IMR-90 (cell line): ENCODE results near the gene MOB3B. TPM values are rescaled to one million over a fixed set of nuclear protein-coding genes. Genes with fewer than 3 reads are reported as not detected.

Source experiments
- ATAC-seq: fragments of 200-7000 bp; cut with Tn5 transposase; 2 replicates; pipeline ENCODE4 v1.9.1; 2020; ENCODE audit warnings: low read depth, mild to moderate bottlenecking, moderate library complexity
- BruUV-seq: library from RNA; stranded (reverse); fragments of 400-500 nt; replicated peaks from 2 replicates; lab custom pipeline; 2021; lab: Mats Ljungman, UMichigan
- CTCF ChIA-PET: fragments of 300-600 bp; formaldehyde crosslinking; extraction: SDS; loops from one replicate; lab custom pipeline; 2021; ENCODE audit warnings: antibody characterized with exemption; lab: Yijun Ruan, JAX
- POLR2A ChIA-PET: fragments of 300-600 bp; sonication (Branson Sonifier 250); formaldehyde crosslinking; loops from one replicate; lab custom pipeline; 2022; ENCODE audit warnings: antibody characterized with exemption; ENCODE audit not compliant: unreplicated experiment; lab: Charles Lee
- DNase-seq: peaks from one replicate; pipeline ENCODE4 v3.0.0; 2013
- H2AFZ ChIP-seq: replicated peaks from 2 replicates; pipeline ENCODE3; 2013; ENCODE audit warnings: low read length, mild to moderate bottlenecking; ENCODE audit not compliant: poor library complexity
- H2AK5ac ChIP-seq: 2 replicates; pipeline ENCODE4 v1.6.1; 2013; ENCODE audit warnings: low read depth, low read length, inconsistent platforms
- H2AK9ac ChIP-seq: replicated peaks from 2 replicates; pipeline ENCODE3; 2013; ENCODE audit warnings: mild to moderate bottlenecking, low read depth, low read length, moderate library complexity; ENCODE audit not compliant: poor library complexity
- H2BK120ac ChIP-seq: 2 replicates; pipeline ENCODE4 v1.6.1; 2013; ENCODE audit warnings: low read depth, low read length, inconsistent platforms
- H2BK15ac ChIP-seq: 3 replicates; pipeline ENCODE4 v1.6.1; 2013; ENCODE audit warnings: low read depth, low read length, inconsistent platforms
- H2BK20ac ChIP-seq: 2 replicates; pipeline ENCODE4 v1.6.1; 2013; ENCODE audit warnings: low read depth, mild to moderate bottlenecking, inconsistent platforms, low read length, moderate library complexity
- H2BK5ac ChIP-seq: 2 replicates; pipeline ENCODE4 v1.6.1; 2013; ENCODE audit warnings: mild to moderate bottlenecking, low read depth, low read length, inconsistent platforms; ENCODE audit not compliant: poor library complexity, severe bottlenecking
- H3K14ac ChIP-seq: replicated peaks from 2 replicates; pipeline ENCODE4 v1.6.1; 2013; ENCODE audit warnings: low read depth, low read length, inconsistent platforms
- H3K18ac ChIP-seq: 2 replicates; pipeline ENCODE4 v1.6.1; 2013; ENCODE audit warnings: low read depth, low read length, control low read depth
- H3K23ac ChIP-seq: 2 replicates; pipeline ENCODE4 v1.6.1; 2013; ENCODE audit warnings: low read depth, low read length, inconsistent platforms
- H3K27ac ChIP-seq: 2 replicates; pipeline ENCODE4 v1.5.1; 2013; ENCODE audit warnings: mild to moderate bottlenecking, control low read depth, low read length; ENCODE audit not compliant: insufficient read depth
- H3K27me3 ChIP-seq: 2 replicates; pipeline ENCODE4 v1.6.1; 2013; ENCODE audit warnings: low read length; ENCODE audit not compliant: control insufficient read depth, insufficient read depth
- H3K36me3 ChIP-seq: 2 replicates; pipeline ENCODE4 v1.6.1; 2013; ENCODE audit warnings: low read length, mixed read lengths; ENCODE audit not compliant: control insufficient read depth, insufficient read depth
- H3K4ac ChIP-seq: 2 replicates; pipeline ENCODE4 v1.6.1; 2013; ENCODE audit warnings: low read depth, low read length, inconsistent platforms
- H3K4me1 ChIP-seq: 2 replicates; pipeline ENCODE4 v1.6.1; 2013; ENCODE audit warnings: low read length, mixed read lengths; ENCODE audit not compliant: control insufficient read depth, insufficient read depth
- H3K4me2 ChIP-seq: 2 replicates; pipeline ENCODE4 v1.6.1; 2013; ENCODE audit warnings: low read depth, mild to moderate bottlenecking, control low read depth, low read length, moderate library complexity
- H3K4me3 ChIP-seq: 2 replicates; pipeline ENCODE4 v1.5.1; 2013; ENCODE audit warnings: low read depth, mild to moderate bottlenecking, control low read depth, low read length, moderate library complexity; ENCODE audit not compliant: insufficient read depth
- H3K56ac ChIP-seq: 2 replicates; pipeline ENCODE4 v1.6.1; 2013; ENCODE audit warnings: low read length, inconsistent platforms; ENCODE audit not compliant: insufficient read depth; ENCODE audit errors: extremely low read depth
- H3K79me1 ChIP-seq, 2 experiments: 2 replicates each; pipeline ENCODE4 v1.6.1; 2013; ENCODE audit warnings: low read length in 2 of 2, inconsistent platforms in 1 of 2, low read depth in 1 of 2
- H3K9ac ChIP-seq: 2 replicates; pipeline ENCODE4 v1.6.1; 2013; ENCODE audit warnings: low read depth, low read length, control low read depth
- H3K9me1 ChIP-seq: 2 replicates; pipeline ENCODE4 v1.6.1; 2013; ENCODE audit warnings: low read length, inconsistent platforms; ENCODE audit not compliant: insufficient read depth
- H3K9me3 ChIP-seq: 2 replicates; pipeline ENCODE4 v1.6.1; 2013; ENCODE audit warnings: low read length; ENCODE audit not compliant: control insufficient read depth, insufficient read depth
- H4K20me1 ChIP-seq: 2 replicates; pipeline ENCODE4 v1.6.1; 2013; ENCODE audit warnings: low read length, inconsistent platforms; ENCODE audit not compliant: insufficient read depth
- H4K5ac ChIP-seq: 2 replicates; pipeline ENCODE4 v1.6.1; 2013; ENCODE audit warnings: mild to moderate bottlenecking, low read depth, low read length, control low read depth
- H4K8ac ChIP-seq, 2 experiments: 2 replicates each; pipeline ENCODE4 v1.6.1; 2013; ENCODE audit warnings: low read depth in 2 of 2, low read length in 2 of 2, control low read depth in 1 of 2, inconsistent platforms in 1 of 2
- H4K91ac ChIP-seq: 2 replicates; pipeline ENCODE4 v1.6.1; 2013; ENCODE audit warnings: low read depth, low read length, inconsistent platforms; ENCODE audit not compliant: insufficient read depth
- CEBPB ChIP-seq: IDR thresholded peaks from 2 replicates; pipeline ENCODE4 v1.6.1; 2012; ENCODE audit warnings: low read depth, low read length, improper control_type of control experiment
- FOS ChIP-seq: fragments of 150-350 bp; IDR thresholded peaks from 2 replicates; pipeline ENCODE4 v1.6.1; 2016; ENCODE audit warnings: low read depth, low read length
- MXI1 ChIP-seq: IDR thresholded peaks from 2 replicates; pipeline ENCODE4 v1.6.1; 2012; ENCODE audit warnings: low read depth, mild to moderate bottlenecking, low read length, moderate library complexity, borderline replicate concordance
- POLR2A ChIP-seq: IDR thresholded peaks from 2 replicates; pipeline ENCODE4 v1.6.1; 2012; ENCODE audit warnings: mild to moderate bottlenecking, low read depth, low read length
- WGBS, 2 experiments: methylation state at CpG; one replicate each; pipeline versions ENCODE4 v1.1.5 to v1.1.7; 2013; ENCODE audit warnings: missing lambda C conversion rate in 2 of 2; ENCODE audit not compliant: insufficient read length in 1 of 2; ENCODE audit errors: extremely low coverage in 2 of 2; 5-methylcytosine and 5-hydroxymethylcytosine counted together
- dilution Hi-C: fragments of 300-500 bp; cut with HindIII; formaldehyde crosslinking; loops from one replicate; pipeline ENCODE4 v1.14.3; 2018; ENCODE audit warnings: low sequenced_read_pairs; ENCODE audit not compliant: unreplicated experiment
- in situ Hi-C: fragments of 300-500 bp; cut with MboI; formaldehyde crosslinking; loops from 3 replicates; pipeline ENCODE4 v1.14.3; 2019; ENCODE audit warnings: low sequenced_read_pairs, inconsistent platforms, mixed read lengths
- intact Hi-C: fragments of 100-400 bp; cut with micrococcal nuclease; formaldehyde crosslinking; loops from 2 replicates; pipeline ENCODE4 v1.10.0; 2022
- polyA plus RNA-seq, 3 experiments: library from polyadenylated mRNA; depleted of rRNA; stranded (reverse); fragments of >200 nt; gene quantifications; 2 replicates each; pipeline ENCODE4 v1.2.3, GENCODE V29; 2012; ENCODE audit warnings: low replicate concordance in 1 of 3
- total RNA-seq: library from RNA; depleted of rRNA; stranded (reverse); fragments of >200 nt; gene quantifications from 2 replicates; pipeline ENCODE4 v1.2.3, GENCODE V29; 2012

The MOB3B gene
- total and polyA plus RNA-seq, 2 of the 4 experiments (the other 2 are of a cell fraction) = under 0.01 to 0.02 TPM

DNA sequence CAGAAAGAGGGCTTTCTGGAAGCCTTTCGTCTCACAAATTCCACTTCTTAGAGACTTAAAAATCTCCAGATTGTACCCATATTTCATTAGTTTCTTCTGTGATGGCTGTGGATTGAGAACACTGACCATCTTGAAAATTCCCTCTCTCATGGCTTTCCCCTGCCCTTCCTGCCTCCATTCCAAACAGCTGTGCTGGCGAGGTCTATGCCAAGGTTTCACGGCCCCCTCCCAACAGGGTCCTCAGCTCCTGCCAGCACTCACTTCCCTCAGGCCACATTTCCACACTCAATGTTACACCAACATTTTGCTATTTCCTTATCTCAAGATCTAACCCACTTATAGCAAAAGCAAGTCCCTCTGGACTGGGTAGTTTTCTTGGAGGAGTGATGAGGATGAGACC, 192.4 kb downstream of the MOB3B start:
- TF ChIP-seq POLR2A (no peak), FOS (no peak), MXI1 (no peak), CEBPB (no peak)
- Histone ChIP-seq H3K79me1 (no peaks in the 10 kb centered on the region), H3K9me3 (no peaks in the 10 kb centered on the region), H3K36me3 (no peaks in the 10 kb centered on the region), H2BK20ac (no peak overlapping the region), H4K91ac (no peak overlapping the region), H3K14ac (no peak overlapping the region), H3K4me1 (no peaks in the 10 kb centered on the region; the same call in 1 of the 2 replicates), H2AK9ac (no peak overlapping the region), H2BK5ac (no peak overlapping the region), H3K4me3 (no peak overlapping the region), H3K23ac (no peak overlapping the region), H4K8ac (no peak overlapping the region), H4K5ac (no peak overlapping the region), H3K18ac (no peak overlapping the region), H3K27ac (no peak overlapping the region), H2AFZ (no peak overlapping the region), H4K20me1 (no peaks in the 10 kb centered on the region), H2BK120ac (no peak overlapping the region), H3K56ac (no peak overlapping the region), H3K4me2 (no peak overlapping the region), H3K4ac (no peak overlapping the region), H3K27me3 (peaks cover 37% of the 10 kb centered on the region), H2AK5ac (no peak overlapping the region), H3K9me1 (no peaks in the 10 kb centered on the region; the same call in 1 of the 2 replicates), H3K9ac (no peak overlapping the region), H2BK15ac (no peak overlapping the region)
- ATAC-seq (no peak), DNase-seq (no peak)
- no CpG with 5 or more reads among the region's 3 CpGs for WGBS, 2 experiments
- POLR2A ChIA-PET = no interaction called here
- in situ Hi-C loops = no loop called here
- no TSS peak for BruUV-seq
- dilution Hi-C loops = no loop called here
- CTCF ChIA-PET = no interaction called here
- intact Hi-C loops = no loop called here
